Measurements from ENCODE around the gene TSHZ3.
A peak's percentile ranks its signal among the peaks of the same experiment; 100 is the strongest.

TSHZ3 gene, protein sequence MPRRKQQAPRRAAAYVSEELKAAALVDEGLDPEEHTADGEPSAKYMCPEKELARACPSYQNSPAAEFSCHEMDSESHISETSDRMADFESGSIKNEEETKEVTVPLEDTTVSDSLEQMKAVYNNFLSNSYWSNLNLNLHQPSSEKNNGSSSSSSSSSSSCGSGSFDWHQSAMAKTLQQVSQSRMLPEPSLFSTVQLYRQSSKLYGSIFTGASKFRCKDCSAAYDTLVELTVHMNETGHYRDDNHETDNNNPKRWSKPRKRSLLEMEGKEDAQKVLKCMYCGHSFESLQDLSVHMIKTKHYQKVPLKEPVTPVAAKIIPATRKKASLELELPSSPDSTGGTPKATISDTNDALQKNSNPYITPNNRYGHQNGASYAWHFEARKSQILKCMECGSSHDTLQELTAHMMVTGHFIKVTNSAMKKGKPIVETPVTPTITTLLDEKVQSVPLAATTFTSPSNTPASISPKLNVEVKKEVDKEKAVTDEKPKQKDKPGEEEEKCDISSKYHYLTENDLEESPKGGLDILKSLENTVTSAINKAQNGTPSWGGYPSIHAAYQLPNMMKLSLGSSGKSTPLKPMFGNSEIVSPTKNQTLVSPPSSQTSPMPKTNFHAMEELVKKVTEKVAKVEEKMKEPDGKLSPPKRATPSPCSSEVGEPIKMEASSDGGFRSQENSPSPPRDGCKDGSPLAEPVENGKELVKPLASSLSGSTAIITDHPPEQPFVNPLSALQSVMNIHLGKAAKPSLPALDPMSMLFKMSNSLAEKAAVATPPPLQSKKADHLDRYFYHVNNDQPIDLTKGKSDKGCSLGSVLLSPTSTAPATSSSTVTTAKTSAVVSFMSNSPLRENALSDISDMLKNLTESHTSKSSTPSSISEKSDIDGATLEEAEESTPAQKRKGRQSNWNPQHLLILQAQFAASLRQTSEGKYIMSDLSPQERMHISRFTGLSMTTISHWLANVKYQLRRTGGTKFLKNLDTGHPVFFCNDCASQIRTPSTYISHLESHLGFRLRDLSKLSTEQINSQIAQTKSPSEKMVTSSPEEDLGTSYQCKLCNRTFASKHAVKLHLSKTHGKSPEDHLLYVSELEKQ

DNA sequence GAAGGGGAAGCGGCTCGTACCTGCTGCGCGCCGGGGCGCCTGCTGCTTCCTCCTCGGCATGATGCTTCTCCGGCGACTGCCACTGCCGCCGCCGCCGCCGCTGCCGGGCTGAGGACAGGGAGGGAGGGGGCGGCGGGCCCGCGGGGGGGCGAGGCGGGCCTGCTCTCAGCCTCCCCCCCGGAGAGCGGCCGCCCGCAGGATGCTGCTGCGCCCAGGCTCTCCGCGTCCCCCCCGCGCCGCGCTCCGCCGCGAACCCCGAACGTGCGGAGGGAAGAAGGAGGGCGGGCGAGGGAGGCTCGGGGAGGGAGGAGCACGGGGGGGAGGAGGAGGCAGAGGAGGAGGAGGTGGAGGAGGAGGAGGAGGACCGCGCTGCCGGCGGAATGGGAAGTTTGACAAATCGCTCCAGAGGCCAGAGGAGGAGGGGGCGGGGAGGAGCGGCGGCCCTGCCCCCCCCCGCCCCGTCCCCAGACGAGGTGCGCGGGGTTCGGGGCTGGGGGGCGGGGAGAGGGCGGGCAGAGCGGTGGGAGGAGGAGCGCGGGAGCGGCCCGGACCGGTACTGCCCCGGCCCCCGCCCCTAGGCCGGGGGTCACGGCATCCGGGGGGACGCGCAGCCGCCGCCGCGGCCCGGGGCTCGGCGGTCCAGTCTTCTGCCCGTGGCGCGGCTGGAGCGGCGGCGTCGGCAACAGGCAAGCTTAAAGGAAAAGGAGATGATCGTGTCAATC is at the start of gene TSHZ3:
Gene TSHZ3 (minus strand): TSS at position 277 of the 722 bp plus-strand sequence. CDS start 217 bp downstream, at position 60.
- DNase-seq (ENCODE audit: low read depth), result no peak
- H3K4me3 ChIP-seq (ENCODE audit: low read depth, low read length), result peak within 1 kb of the TSS; percentile 60
- TF ChIP-seq, protein P1, sequence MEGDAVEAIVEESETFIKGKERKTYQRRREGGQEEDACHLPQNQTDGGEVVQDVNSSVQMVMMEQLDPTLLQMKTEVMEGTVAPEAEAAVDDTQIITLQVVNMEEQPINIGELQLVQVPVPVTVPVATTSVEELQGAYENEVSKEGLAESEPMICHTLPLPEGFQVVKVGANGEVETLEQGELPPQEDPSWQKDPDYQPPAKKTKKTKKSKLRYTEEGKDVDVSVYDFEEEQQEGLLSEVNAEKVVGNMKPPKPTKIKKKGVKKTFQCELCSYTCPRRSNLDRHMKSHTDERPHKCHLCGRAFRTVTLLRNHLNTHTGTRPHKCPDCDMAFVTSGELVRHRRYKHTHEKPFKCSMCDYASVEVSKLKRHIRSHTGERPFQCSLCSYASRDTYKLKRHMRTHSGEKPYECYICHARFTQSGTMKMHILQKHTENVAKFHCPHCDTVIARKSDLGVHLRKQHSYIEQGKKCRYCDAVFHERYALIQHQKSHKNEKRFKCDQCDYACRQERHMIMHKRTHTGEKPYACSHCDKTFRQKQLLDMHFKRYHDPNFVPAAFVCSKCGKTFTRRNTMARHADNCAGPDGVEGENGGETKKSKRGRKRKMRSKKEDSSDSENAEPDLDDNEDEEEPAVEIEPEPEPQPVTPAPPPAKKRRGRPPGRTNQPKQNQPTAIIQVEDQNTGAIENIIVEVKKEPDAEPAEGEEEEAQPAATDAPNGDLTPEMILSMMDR (IDR thresholded peaks at IDR 0.05; ENCODE audit: control insufficient read depth, extremely low read depth, insufficient read depth), result no peak

DNA sequence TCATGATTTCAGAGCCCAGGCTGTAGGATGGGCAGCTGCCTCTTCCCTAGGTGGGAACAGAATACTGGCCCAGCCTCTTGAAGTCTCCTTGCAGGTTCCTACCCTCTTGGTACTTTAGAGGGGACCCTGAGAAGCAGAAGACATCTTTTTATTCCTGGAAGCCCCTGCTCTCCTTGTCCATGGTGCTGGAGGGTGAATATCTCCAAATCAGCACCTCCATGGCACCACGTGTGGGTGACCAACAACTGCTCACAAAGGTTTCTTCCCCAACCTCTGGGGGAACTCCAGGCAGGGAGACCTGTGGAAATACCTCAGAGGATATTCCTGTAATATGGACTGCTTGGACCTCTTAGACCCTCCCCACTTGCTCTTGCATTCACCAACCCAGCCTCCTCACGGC is 48.1 kb upstream of the TSHZ3 start:
- no peak overlapping the region for H3K4me3 ChIP-seq (ENCODE audit: low read depth, low read length)
- TF ChIP-seq, protein P1 (IDR thresholded peaks at IDR 0.05; ENCODE audit: control insufficient read depth, extremely low read depth, insufficient read depth), result no peak
- DNase-seq (ENCODE audit: low read depth), result no peak

DNA sequence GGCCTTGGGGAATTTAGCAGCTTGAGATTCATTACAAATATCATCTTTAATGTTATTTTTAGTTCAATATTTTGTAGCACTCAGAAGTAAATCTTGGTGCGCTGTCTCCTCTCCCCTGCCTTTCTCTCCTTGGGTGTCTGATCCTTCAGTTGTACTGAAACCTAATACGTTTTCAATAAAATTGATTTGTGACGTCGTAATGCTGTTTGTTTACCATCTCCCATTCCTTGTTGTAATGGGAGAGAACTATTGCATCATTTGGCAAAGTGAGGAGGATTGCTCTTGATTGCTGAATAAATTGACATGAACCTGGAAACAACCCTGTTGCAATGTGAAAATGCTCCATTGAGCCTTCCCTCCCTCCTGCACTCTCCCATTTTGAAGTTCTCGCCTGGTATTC is 43.2 kb upstream of the TSHZ3 start:
- TF ChIP-seq, protein P1 (IDR thresholded peaks at IDR 0.05; ENCODE audit: control insufficient read depth, extremely low read depth, insufficient read depth), result no peak
- H3K4me3 ChIP-seq (ENCODE audit: low read depth, low read length), result no peak overlapping the region
- DNase-seq (ENCODE audit: low read depth), result no peak

DNA sequence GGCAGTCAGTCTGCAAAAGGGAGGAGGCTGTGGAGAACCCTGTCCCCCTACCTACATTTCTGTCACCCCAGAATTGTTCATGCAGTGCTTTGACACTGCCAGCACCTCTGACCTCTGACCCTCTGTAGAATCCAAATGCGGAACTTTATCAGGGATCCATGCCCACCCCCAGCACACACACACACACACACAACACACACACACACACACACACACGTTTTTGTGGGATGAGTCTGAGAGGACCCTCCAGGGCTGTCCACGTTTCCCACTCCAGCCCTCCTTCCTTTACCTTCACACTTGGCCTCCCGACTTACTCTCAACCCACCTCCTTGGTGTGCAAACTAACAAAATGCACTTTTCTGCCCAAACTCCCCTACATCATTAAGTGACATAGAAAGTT is 42.3 kb upstream of the TSHZ3 start:
- no peak for DNase-seq (ENCODE audit: low read depth)
- H3K4me3 ChIP-seq (ENCODE audit: low read depth, low read length), result no peak overlapping the region
- TF ChIP-seq, protein P1 (IDR thresholded peaks at IDR 0.05; ENCODE audit: control insufficient read depth, extremely low read depth, insufficient read depth), result no peak

DNA sequence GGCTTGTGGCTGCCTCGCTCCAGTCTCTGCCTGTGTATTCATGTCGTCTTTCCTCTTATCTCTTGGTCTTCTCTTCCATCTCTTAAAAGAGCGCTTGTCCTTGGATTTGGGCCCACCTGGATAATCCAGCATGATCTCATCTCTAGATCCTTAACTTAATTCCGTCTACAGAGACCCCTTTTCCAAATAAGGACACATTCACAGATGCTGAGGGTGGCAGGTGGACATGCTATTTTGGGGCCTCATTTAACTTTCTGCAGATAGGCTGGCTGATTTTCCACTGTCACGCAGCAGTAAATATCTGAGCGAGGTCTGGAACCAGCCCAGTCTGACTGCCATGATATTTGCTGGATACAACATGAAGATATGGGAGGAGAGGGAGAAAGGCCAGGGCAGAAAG is 41.5 kb upstream of the TSHZ3 start:
- DNase-seq (ENCODE audit: low read depth), result no peak
- TF ChIP-seq, protein P1 (IDR thresholded peaks at IDR 0.05; ENCODE audit: control insufficient read depth, extremely low read depth, insufficient read depth), result no peak
- no peak overlapping the region for H3K4me3 ChIP-seq (ENCODE audit: low read depth, low read length)

DNA sequence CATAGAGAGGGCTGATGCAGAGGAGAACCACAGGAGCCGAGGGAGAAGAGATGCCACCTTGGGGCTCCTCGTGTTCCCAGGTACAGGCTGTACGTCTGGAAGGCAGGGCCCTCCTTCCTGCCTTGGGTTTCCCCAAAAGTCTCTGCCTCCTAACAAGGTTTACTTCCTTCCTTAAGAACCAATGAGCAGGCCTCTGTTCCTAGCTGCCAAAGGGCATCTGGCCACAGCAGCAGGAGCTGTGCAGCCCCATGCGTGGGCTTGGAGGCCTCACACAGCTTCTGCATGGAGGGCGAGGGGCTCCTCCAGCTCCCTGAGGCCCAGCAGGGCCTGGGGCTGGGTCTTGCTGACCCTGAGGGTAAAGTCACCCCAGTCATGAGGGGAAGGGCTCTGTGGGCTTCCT is 40.6 kb upstream of the TSHZ3 start:
- DNase-seq (ENCODE audit: low read depth), result no peak
- TF ChIP-seq, protein P1 (IDR thresholded peaks at IDR 0.05; ENCODE audit: control insufficient read depth, extremely low read depth, insufficient read depth), result no peak
- H3K4me3 ChIP-seq (ENCODE audit: low read depth, low read length), result no peak overlapping the region
